ENCODE results near the gene GMIP. TPM values are rescaled to one million over a fixed set of nuclear protein-coding genes. Genes with fewer than 3 reads are reported as not detected.

The GMIP gene
- total RNA-seq, 4 donors from 2014 or later = 6.9 to 15.9 (median 7.5) TPM

DNA sequence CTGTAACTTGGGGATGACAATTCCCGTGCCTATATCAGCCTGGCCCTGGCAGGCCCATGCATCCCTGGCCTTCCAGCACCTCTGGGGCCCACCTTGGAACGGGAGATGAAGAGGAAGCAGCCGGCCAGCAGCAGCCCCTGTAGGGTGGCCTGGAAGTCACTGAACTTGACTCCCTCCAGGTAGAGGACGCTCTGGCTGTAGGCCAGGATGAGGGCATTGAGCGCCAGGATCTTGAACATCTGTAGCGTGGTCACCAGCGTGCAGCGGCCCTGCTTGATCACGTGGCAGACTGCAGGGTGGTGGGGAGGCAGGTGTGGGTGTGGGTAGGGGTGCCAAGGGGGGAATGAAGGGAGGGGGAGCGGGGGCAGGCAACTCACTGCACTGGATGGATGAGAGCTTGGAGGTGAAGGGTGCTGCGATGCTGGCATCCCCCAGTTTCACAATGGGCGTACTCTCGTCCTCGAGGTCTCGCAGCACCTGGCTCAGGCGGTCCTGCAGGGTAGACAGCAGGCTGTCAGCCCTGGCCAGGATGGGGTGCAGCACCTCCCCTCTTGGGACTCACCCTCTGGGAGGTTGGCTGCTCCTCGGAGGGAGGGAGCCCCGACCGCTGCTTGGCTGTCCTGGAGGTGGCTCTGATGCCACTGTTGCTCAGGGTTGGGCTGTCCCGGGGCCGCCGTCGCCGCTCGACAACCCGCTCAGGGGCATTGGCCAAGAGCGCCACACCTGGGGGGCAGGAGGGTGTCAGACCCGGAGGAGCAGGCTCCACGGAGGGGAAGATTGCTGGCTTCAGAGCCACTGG lies 3.8 kb upstream of the GMIP start:
- WGBS = 87% methylated on average over 22 of the region's 29 CpGs
- intact Hi-C loops (cut with DNase I) = no loop called here
- H3K36me3 ChIP-seq = peaks cover 51 to 80% (median 76%) of the 10 kb centered on the region in 4 donors
- H3K27me3 ChIP-seq = no peaks in the 10 kb centered on the region
- H3K9me3 ChIP-seq = no peaks in the 10 kb centered on the region
- TF ChIP-seq, protein P1, sequence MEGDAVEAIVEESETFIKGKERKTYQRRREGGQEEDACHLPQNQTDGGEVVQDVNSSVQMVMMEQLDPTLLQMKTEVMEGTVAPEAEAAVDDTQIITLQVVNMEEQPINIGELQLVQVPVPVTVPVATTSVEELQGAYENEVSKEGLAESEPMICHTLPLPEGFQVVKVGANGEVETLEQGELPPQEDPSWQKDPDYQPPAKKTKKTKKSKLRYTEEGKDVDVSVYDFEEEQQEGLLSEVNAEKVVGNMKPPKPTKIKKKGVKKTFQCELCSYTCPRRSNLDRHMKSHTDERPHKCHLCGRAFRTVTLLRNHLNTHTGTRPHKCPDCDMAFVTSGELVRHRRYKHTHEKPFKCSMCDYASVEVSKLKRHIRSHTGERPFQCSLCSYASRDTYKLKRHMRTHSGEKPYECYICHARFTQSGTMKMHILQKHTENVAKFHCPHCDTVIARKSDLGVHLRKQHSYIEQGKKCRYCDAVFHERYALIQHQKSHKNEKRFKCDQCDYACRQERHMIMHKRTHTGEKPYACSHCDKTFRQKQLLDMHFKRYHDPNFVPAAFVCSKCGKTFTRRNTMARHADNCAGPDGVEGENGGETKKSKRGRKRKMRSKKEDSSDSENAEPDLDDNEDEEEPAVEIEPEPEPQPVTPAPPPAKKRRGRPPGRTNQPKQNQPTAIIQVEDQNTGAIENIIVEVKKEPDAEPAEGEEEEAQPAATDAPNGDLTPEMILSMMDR (IDR thresholded peaks at IDR 0.05) = no peak
- TF ChIP-seq EP300 (IDR thresholded peaks at IDR 0.05) (no peak), POLR2A (IDR thresholded peaks at IDR 0.05; ENCODE audit: low read depth) (no peak), POLR2AphosphoS5 (IDR thresholded peaks at IDR 0.05) (no peak)
- peaks cover 15 to 20% (median 17%) of the 10 kb centered on the region in 4 donors for H3K4me1 ChIP-seq
- no peak overlapping the region for H3K4me3 ChIP-seq
- DNase-seq (ENCODE audit: extremely low spot score) = no peak
- no peak overlapping the region for H3K27ac ChIP-seq (replicated peaks in 1 of 4)

DNA sequence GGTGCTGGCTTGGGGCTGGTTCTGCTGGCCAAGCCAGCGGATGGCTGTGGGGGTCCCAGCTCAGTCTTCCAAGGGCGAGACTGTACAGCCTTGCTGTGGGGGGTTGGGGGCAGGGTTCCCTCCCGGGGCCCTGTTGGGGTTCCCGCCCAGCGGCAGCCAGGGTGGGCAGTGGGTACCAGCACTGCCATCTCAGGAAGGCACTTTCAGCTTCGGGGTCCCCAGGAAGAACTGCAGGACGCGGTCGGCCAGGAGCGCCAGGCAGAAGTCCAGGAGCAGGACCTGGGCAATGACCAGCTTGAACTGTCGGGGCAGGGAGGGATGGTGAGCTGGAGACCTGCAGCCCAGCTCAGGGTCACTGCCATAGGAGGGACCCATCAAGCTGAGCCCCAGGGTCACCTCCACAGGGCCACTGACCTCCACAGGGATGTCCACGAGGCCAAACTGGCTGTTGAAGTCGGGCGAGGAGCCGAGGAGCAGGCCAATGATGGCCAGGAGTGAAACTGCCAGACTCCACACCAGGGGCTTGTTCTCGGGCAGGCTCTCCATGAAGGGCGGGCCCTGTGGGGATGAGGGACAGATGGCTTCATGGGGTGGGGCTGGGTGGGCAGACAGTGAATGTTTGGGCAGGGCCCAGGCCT lies 1.9 kb upstream of the GMIP start:
- no peak for DNase-seq (ENCODE audit: extremely low spot score)
- intact Hi-C loops (cut with DNase I) = no loop called here
- no peak for TF ChIP-seq EP300 (IDR thresholded peaks at IDR 0.05)
- TF ChIP-seq, protein P1 (IDR thresholded peaks at IDR 0.05) = no peak
- no peak for TF ChIP-seq POLR2AphosphoS5 (IDR thresholded peaks at IDR 0.05)
- TF ChIP-seq POLR2A (IDR thresholded peaks at IDR 0.05; ENCODE audit: low read depth) = no peak
- Histone ChIP-seq H3K27ac (replicated peaks in 1 of 4) (no peak overlapping the region), H3K9me3 (no peaks in the 10 kb centered on the region), H3K36me3 (peaks cover 38 to 62% (median 57%) of the 10 kb centered on the region in 4 donors), H3K4me3 (no peak overlapping the region), H3K4me1 (peaks cover 15 to 20% (median 17%) of the 10 kb centered on the region in 4 donors), H3K27me3 (no peaks in the 10 kb centered on the region)
- WGBS = 90% methylated on average over 12 of the region's 17 CpGs

DNA sequence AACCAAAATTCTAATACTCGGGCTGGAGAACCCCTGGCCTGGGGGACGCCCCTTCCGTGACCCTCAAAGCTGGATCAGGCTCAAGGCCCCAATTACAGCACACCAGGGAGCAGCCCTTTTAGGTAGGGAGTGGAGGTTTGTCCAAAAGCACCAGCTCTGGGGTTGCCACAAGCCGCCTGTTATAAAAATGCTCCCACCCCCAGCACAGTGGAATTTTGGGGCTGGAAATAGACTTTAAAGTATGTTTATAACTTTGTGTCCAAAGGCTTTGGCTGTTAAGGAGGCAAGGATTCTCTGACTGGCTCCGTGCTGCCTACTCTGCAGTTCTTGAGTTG lies 564 bp upstream of the GMIP start:
- intact Hi-C loops (cut with DNase I) = no loop called here
- H3K4me3 ChIP-seq = peak overlapping the region; percentile 64 to 93 (median 75)
- DNase-seq (ENCODE audit: extremely low spot score) = no peak
- H3K27me3 ChIP-seq = no peaks in the 10 kb centered on the region
- H3K9me3 ChIP-seq = no peaks in the 10 kb centered on the region
- H3K27ac ChIP-seq (replicated peaks in 1 of 4) = peak overlapping the region in 1 of 4 donors; percentile 48
- 24% methylated on average over 5 of the region's 5 CpGs for WGBS
- TF ChIP-seq, protein P1 (IDR thresholded peaks at IDR 0.05) = no peak
- TF ChIP-seq EP300 (IDR thresholded peaks at IDR 0.05) (no peak), POLR2A (IDR thresholded peaks at IDR 0.05; ENCODE audit: low read depth) (no peak), POLR2AphosphoS5 (IDR thresholded peaks at IDR 0.05) (no peak)
- H3K4me1 ChIP-seq = peaks cover 15 to 20% (median 17%) of the 10 kb centered on the region in 4 donors
- peaks cover 34 to 48% (median 43%) of the 10 kb centered on the region in 4 donors for H3K36me3 ChIP-seq

DNA sequence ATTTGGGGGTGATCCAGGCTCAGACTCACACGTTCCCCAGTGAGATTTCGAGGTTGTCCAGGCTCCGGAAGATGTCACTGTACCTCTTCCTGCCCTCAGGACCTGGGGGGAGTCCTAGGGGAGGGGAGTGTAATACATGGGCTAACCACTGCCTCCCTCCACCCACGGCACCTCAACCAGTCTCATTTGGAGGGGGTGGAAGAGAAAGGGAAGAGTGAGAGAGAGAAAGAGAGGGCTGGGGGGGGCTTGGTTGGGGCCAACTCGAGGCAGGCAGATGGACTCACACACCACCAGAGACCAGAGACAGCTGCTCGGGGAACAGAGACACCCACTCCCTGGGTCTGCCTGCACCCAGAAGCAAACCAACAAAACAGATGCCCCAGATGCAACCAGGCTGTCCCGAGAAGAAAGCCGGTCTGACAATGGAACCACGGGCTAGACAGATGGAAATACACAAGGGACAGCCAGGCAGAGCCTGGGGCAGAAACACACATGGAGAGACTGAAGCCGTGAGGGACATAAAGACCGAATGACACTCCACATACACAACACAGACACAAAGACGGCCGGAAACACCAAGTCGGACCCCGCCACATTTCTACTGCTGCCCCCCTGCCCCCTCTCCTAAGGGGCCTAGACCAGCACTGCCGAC lies 825 bp downstream of the GMIP start:
- intact Hi-C loops (cut with DNase I) = loop anchor here (2.0 kb wide), 1 partner anchor 110 kb away; no protein-coding TSS in a partner anchor
- DNase-seq (ENCODE audit: extremely low spot score) = no peak
- Histone ChIP-seq H3K4me1 (peaks cover 15 to 20% (median 17%) of the 10 kb centered on the region in 4 donors), H3K27ac (replicated peaks in 1 of 4) (peak overlapping the region in 2 of 4 donors; percentile 42 to 49), H3K36me3 (peaks cover 27 to 42% (median 32%) of the 10 kb centered on the region in 4 donors), H3K27me3 (no peaks in the 10 kb centered on the region), H3K4me3 (peak overlapping the region; percentile 64 to 93 (median 75)), H3K9me3 (no peaks in the 10 kb centered on the region)
- 37% methylated on average over 13 of the region's 16 CpGs for WGBS
- TF ChIP-seq, protein P1 (IDR thresholded peaks at IDR 0.05) = no peak
- TF ChIP-seq EP300 (IDR thresholded peaks at IDR 0.05) (no peak), POLR2AphosphoS5 (IDR thresholded peaks at IDR 0.05) (no peak), POLR2A (IDR thresholded peaks at IDR 0.05; ENCODE audit: low read depth) (no peak)

Data from esophagus muscularis mucosa (tissue), 4 donors.